Measurements from ENCODE around the gene PPFIA1. TPM values are rescaled to one million over a fixed set of nuclear protein-coding genes. Genes with fewer than 3 reads are reported as not detected.

The PPFIA1 gene
- total RNA-seq, 4 donors from 2014 or later: 34.9 to 141 (median 69.7) TPM

- no peak overlapping the region for H3K4me3 ChIP-seq
- H3K27me3 ChIP-seq: no peaks in the 10 kb centered on the region
- H3K4me1 ChIP-seq: peaks cover 6% of the 10 kb centered on the region
- no peak overlapping the region for H3K27ac ChIP-seq
- TF ChIP-seq POLR2AphosphoS5 (IDR thresholded peaks at IDR 0.05) (no peak), EP300 (IDR thresholded peaks at IDR 0.05) (no peak), CTCF (IDR thresholded peaks at IDR 0.05) (no peak), POLR2A (IDR thresholded peaks at IDR 0.05) (no peak)
- no peak for DNase-seq (ENCODE audit: low spot score in 2 of 2)
- no peaks in the 10 kb centered on the region for H3K36me3 ChIP-seq
- H3K9me3 ChIP-seq: no peaks in the 10 kb centered on the region
- 80% methylated on average over 8 of the region's 8 CpGs for WGBS
Measured at GRCh38 chr11:70230151-70230839, 40.2 kb upstream of the PPFIA1 start.

- peaks cover 4% of the 10 kb centered on the region for H3K4me1 ChIP-seq
- H3K36me3 ChIP-seq: no peaks in the 10 kb centered on the region
- no peak overlapping the region for H3K4me3 ChIP-seq
- no peaks in the 10 kb centered on the region for H3K27me3 ChIP-seq
- WGBS: 79% methylated on average over 21 of the region's 22 CpGs
- no peaks in the 10 kb centered on the region for H3K9me3 ChIP-seq
- no peak for DNase-seq (ENCODE audit: low spot score in 2 of 2)
- no peak for TF ChIP-seq CTCF (IDR thresholded peaks at IDR 0.05)
- TF ChIP-seq EP300 (IDR thresholded peaks at IDR 0.05): no peak
- TF ChIP-seq POLR2A (IDR thresholded peaks at IDR 0.05): no peak
- no peak for TF ChIP-seq POLR2AphosphoS5 (IDR thresholded peaks at IDR 0.05)
- no peak overlapping the region for H3K27ac ChIP-seq
Measured at GRCh38 chr11:70230840-70231710, 39.4 kb upstream of the PPFIA1 start.

- no peak overlapping the region for H3K27ac ChIP-seq
- H3K36me3 ChIP-seq: no peaks in the 10 kb centered on the region
- H3K27me3 ChIP-seq: no peaks in the 10 kb centered on the region
- DNase-seq (ENCODE audit: low spot score in 2 of 2): no peak
- no peaks in the 10 kb centered on the region for H3K4me1 ChIP-seq
- no peaks in the 10 kb centered on the region for H3K9me3 ChIP-seq
- no peak overlapping the region for H3K4me3 ChIP-seq
- TF ChIP-seq CTCF (IDR thresholded peaks at IDR 0.05) (no peak), EP300 (IDR thresholded peaks at IDR 0.05) (no peak), POLR2AphosphoS5 (IDR thresholded peaks at IDR 0.05) (no peak), POLR2A (IDR thresholded peaks at IDR 0.05) (no peak)
Measured at GRCh38 chr11:70233034-70233433, 37.5 kb upstream of the PPFIA1 start.

GRCh38 chr11:70233511-70233934 lies 37.0 kb upstream of the PPFIA1 start:
- H3K4me3 ChIP-seq: no peak overlapping the region
- TF ChIP-seq POLR2A (IDR thresholded peaks at IDR 0.05) (no peak), CTCF (IDR thresholded peaks at IDR 0.05) (no peak), EP300 (IDR thresholded peaks at IDR 0.05) (no peak), POLR2AphosphoS5 (IDR thresholded peaks at IDR 0.05) (no peak)
- 70% methylated on average over 11 of the region's 11 CpGs for WGBS
- no peaks in the 10 kb centered on the region for H3K9me3 ChIP-seq
- no peaks in the 10 kb centered on the region for H3K4me1 ChIP-seq
- no peaks in the 10 kb centered on the region for H3K36me3 ChIP-seq
- H3K27ac ChIP-seq: no peak overlapping the region
- DNase-seq (ENCODE audit: low spot score in 2 of 2): no peak
- H3K27me3 ChIP-seq: no peaks in the 10 kb centered on the region

GRCh38 chr11:70233962-70234361 lies 36.5 kb upstream of the PPFIA1 start:
- Histone ChIP-seq H3K9me3 (no peaks in the 10 kb centered on the region), H3K27ac (no peak overlapping the region), H3K27me3 (no peaks in the 10 kb centered on the region), H3K36me3 (no peaks in the 10 kb centered on the region), H3K4me1 (no peaks in the 10 kb centered on the region), H3K4me3 (no peak overlapping the region)
- DNase-seq (ENCODE audit: low spot score in 2 of 2): no peak
- WGBS: 91% methylated on average over 9 of the region's 9 CpGs
- no peak for TF ChIP-seq POLR2A (IDR thresholded peaks at IDR 0.05)
- TF ChIP-seq CTCF (IDR thresholded peaks at IDR 0.05): no peak
- no peak for TF ChIP-seq EP300 (IDR thresholded peaks at IDR 0.05)
- no peak for TF ChIP-seq POLR2AphosphoS5 (IDR thresholded peaks at IDR 0.05)
